ENCODE results near the gene OSBPL1A.

- TF ChIP-seq CTCF (IDR thresholded peaks at IDR 0.05) (no peak), POLR2A (IDR thresholded peaks at IDR 0.05) (no peak)
These were observed 10.9 kb upstream of the OSBPL1A start for GRCh38 chr18:24408496-24408895.

All from heart left ventricle (tissue), 13 donors.